ENCODE measurements around the gene RASGRP4. TPM values are rescaled to one million over a fixed set of nuclear protein-coding genes. Genes with fewer than 3 reads are reported as not detected.
A peak's percentile ranks its signal among the peaks of the same experiment; 100 is the strongest.

Gene RASGRP4
- total RNA-seq, 1 donor from 2014 or later: 3.2 TPM

DNA sequence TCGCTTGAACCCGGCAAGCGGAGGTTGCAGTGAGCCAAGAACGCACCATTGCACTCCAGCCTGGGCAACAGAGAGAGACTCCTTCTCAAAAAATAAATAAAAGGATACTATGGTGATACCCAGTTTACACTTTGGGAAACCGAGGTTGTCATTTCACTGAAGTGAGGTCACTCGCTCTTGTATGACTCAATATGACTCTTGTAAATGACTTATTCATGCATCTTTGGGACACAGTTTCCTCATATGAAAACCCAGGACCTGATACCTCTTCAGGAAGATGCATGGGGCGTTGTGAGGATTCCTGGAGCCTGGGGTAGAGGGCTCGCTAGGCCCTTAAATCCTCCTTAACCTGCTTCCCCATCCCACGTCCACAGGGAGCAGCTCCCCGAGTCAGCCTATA lies 47.2 kb downstream of the RASGRP4 start:
- ChIA-PET CTCF (interaction anchor here (1.7 kb wide), 1 partner anchor 8 kb away, joined by 6 read pairs; the partner anchor contains the start of gene GGN), POLR2A (interaction anchor here (0.6 kb wide), 1 partner anchor 579 kb away, joined by 4 read pairs; no protein-coding TSS in a partner anchor)
- Mint-ChIP-seq H3K27ac (no peak overlapping the region), H3K36me3 (ENCODE audit: low read depth) (peaks cover 75% of the 10 kb centered on the region), H3K4me3 (no peak overlapping the region), H3K4me1 (peaks cover 25% of the 10 kb centered on the region), H3K27me3 (no peaks in the 10 kb centered on the region), H3K9me3 (no peaks in the 10 kb centered on the region)
- intact Hi-C loops (cut with micrococcal nuclease): no loop called here
- ATAC-seq (ENCODE audit: low read depth) (no peak), DNase-seq (no peak)
- TF ChIP-seq, protein P1, sequence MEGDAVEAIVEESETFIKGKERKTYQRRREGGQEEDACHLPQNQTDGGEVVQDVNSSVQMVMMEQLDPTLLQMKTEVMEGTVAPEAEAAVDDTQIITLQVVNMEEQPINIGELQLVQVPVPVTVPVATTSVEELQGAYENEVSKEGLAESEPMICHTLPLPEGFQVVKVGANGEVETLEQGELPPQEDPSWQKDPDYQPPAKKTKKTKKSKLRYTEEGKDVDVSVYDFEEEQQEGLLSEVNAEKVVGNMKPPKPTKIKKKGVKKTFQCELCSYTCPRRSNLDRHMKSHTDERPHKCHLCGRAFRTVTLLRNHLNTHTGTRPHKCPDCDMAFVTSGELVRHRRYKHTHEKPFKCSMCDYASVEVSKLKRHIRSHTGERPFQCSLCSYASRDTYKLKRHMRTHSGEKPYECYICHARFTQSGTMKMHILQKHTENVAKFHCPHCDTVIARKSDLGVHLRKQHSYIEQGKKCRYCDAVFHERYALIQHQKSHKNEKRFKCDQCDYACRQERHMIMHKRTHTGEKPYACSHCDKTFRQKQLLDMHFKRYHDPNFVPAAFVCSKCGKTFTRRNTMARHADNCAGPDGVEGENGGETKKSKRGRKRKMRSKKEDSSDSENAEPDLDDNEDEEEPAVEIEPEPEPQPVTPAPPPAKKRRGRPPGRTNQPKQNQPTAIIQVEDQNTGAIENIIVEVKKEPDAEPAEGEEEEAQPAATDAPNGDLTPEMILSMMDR (IDR thresholded peaks at IDR 0.05): no peak

DNA sequence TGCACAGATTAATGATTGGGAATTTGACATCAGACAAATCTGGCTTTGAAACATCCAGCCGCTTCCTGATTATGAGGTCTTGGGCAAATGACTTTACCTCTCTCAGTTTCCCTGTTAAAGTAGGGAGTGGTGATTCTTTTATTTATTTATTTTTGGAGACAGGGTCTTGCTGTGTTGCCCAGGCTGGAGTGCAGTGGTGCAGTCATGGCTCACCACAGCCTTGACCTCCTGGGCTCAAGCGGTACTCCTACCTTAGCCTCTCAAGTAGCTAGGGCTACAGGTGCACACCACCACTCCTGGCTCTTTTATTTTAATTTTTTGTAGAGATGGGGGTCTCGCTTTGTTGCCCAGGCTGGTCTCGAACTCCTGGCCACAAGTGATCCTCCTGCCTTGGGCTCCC lies 49.0 kb downstream of the RASGRP4 start:
- intact Hi-C loops (cut with micrococcal nuclease): no loop called here
- DNase-seq: no peak
- no peak for ATAC-seq (ENCODE audit: low read depth)
- peaks cover 57% of the 10 kb centered on the region for H3K36me3 Mint-ChIP-seq (ENCODE audit: low read depth)
- H3K4me3 Mint-ChIP-seq: no peak overlapping the region
- TF ChIP-seq, protein P1 (IDR thresholded peaks at IDR 0.05): no peak
- ChIA-PET CTCF (interaction anchor here (0.7 kb wide), 1 partner anchor 26 kb away, joined by 4 read pairs; the partner anchor contains the start of gene FAM98C), POLR2A (interaction anchor here (1.8 to 5.0 kb wide), 2 partner anchors 8 to 11 kb away, joined by 6 to 78 read pairs; partner anchors contain the start of genes GGN and SPRED3)
- H3K27ac Mint-ChIP-seq: no peak overlapping the region
- peaks cover 25% of the 10 kb centered on the region for H3K4me1 Mint-ChIP-seq
- H3K27me3 Mint-ChIP-seq: no peaks in the 10 kb centered on the region
- H3K9me3 Mint-ChIP-seq: no peaks in the 10 kb centered on the region

DNA sequence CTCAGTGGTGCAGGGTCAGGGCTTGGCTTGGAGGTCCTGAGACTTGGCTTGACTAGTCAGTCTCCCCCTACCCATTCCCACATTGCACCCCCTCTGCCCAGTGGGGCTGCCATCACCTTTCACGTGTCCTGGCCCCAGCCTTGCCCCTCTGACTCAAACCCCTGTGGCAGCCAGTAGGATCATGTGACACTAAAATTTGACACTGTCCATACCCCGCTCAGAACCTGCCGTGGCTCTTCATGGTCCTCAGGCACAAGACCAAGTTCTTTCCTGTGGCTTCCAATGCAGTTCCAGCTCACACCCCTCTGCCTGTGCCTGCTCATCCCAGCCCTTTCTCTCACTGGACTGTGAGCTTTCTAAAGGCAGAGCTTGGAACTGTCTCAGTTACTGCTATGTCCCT lies 49.4 kb downstream of the RASGRP4 start:
- CTCF ChIA-PET: no interaction called here
- peaks cover 25% of the 10 kb centered on the region for H3K4me1 Mint-ChIP-seq
- peak overlapping the region; percentile 61 for H3K4me3 Mint-ChIP-seq
- TF ChIP-seq, protein P1 (IDR thresholded peaks at IDR 0.05): no peak
- no peaks in the 10 kb centered on the region for H3K9me3 Mint-ChIP-seq
- no peak overlapping the region for H3K27ac Mint-ChIP-seq
- no peaks in the 10 kb centered on the region for H3K27me3 Mint-ChIP-seq
- H3K36me3 Mint-ChIP-seq (ENCODE audit: low read depth): peaks cover 52% of the 10 kb centered on the region
- intact Hi-C loops (cut with micrococcal nuclease): no loop called here
- ATAC-seq (ENCODE audit: low read depth) (no peak), DNase-seq (no peak)
- POLR2A ChIA-PET: interaction anchor here (0.6 to 5.0 kb wide), 8 partner anchors 9 to 1803 kb away, joined by 3 to 78 read pairs (median 7); partner anchors contain the start of genes CATSPERG, FAM98C, GGN and RASGRP4

DNA sequence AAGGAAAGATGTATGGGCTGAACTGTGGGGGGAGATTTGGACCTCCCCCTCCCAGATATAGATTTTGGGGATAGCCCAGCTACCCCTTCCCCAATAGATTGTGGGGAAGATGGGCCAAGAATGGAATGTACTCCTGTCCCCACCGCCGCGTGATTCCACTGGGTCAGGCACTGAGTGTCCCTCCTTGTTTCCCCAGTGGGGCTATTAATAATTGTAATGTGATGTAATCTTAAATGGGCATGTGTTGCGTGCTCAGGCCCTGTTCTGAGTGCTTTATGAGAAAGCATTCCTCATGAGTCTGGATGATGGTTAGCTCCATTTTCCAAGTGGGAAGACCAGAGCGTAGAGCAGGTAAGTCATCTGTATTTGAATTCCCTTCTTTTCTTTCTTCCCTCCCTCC lies 50.3 kb downstream of the RASGRP4 start:
- ChIA-PET CTCF (interaction anchor here (0.8 kb wide), 1 partner anchor 51 kb away, joined by 3 read pairs; no protein-coding TSS in a partner anchor), POLR2A (interaction anchor here (0.5 to 5.0 kb wide), 11 partner anchors 10 to 1802 kb away, joined by 3 to 78 read pairs (median 8); partner anchors contain the start of genes CATSPERG, EIF3K, FAM98C and GGN)
- H3K4me3 Mint-ChIP-seq: peak overlapping the region; percentile 100
- DNase-seq (no peak), ATAC-seq (ENCODE audit: low read depth) (no peak)
- H3K27ac Mint-ChIP-seq: no peak overlapping the region
- peaks cover 44% of the 10 kb centered on the region for H3K36me3 Mint-ChIP-seq (ENCODE audit: low read depth)
- TF ChIP-seq, protein P1 (IDR thresholded peaks at IDR 0.05): no peak
- no peaks in the 10 kb centered on the region for H3K9me3 Mint-ChIP-seq
- H3K4me1 Mint-ChIP-seq: peaks cover 25% of the 10 kb centered on the region
- intact Hi-C loops (cut with micrococcal nuclease): no loop called here
- H3K27me3 Mint-ChIP-seq: no peaks in the 10 kb centered on the region

DNA sequence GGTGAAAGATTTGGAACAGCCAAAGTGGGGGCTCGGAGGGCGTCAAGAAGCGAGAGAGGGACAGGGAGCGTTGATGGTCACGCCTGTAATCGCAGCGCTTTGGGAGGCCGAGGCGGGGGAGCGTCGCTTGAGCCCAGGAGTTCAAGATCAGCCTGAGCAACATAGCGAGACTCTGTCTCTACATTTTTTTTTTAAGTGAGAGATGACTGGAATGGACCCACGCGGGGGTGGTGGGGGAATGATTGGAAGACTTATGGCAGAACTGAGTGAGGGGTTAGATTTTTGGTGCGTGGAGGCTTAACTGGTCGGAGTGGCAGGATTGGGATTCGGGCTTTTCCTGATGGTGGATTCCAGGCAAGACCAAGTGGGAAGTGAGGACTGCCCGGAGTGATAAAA lies 50.9 kb downstream of the RASGRP4 start:
- no peaks in the 10 kb centered on the region for H3K27me3 Mint-ChIP-seq
- no peaks in the 10 kb centered on the region for H3K9me3 Mint-ChIP-seq
- H3K36me3 Mint-ChIP-seq (ENCODE audit: low read depth): peaks cover 37% of the 10 kb centered on the region
- TF ChIP-seq, protein P1 (IDR thresholded peaks at IDR 0.05): no peak
- H3K4me1 Mint-ChIP-seq: peaks cover 25% of the 10 kb centered on the region
- POLR2A ChIA-PET: interaction anchor here (1.0 to 5.0 kb wide), 14 partner anchors 10 to 1061 kb away, joined by 5 to 82 read pairs (median 10); partner anchors contain the start of genes CATSPERG, EIF3K, FAM98C and GGN
- H3K4me3 Mint-ChIP-seq: peak overlapping the region; percentile 100
- no peak for ATAC-seq (ENCODE audit: low read depth)
- CTCF ChIA-PET: interaction anchor here (1.1 to 1.7 kb wide), 4 partner anchors 15 to 142 kb away, joined by 3 to 14 read pairs (median 4); partner anchors contain the start of gene FAM98C
- peak overlapping the region; percentile 96 for H3K27ac Mint-ChIP-seq
- intact Hi-C loops (cut with micrococcal nuclease): no loop called here
- DNase-seq: no peak
